OCI-LY3 (cell line): ENCODE measurements around the gene PYDC2.

Experiments used
- EZH2phosphoT487 ChIP-seq: fragments of 200-600 bp; shearing (Covaris generic); IDR thresholded peaks from 2 replicates; pipeline ENCODE4 v1.6.1; 2018; ENCODE audit warnings: antibody characterized with exemption, mixed run types, low read depth
- TF ChIP-seq, protein P1 (sequence below): fragments of 200-600, 300-600 bp; sonication (generic); IDR thresholded peaks from 2 replicates; pipeline ENCODE4 v1.5.1; 2014; ENCODE audit warnings: antibody characterized with exemption, low read length, low read depth

DNA sequence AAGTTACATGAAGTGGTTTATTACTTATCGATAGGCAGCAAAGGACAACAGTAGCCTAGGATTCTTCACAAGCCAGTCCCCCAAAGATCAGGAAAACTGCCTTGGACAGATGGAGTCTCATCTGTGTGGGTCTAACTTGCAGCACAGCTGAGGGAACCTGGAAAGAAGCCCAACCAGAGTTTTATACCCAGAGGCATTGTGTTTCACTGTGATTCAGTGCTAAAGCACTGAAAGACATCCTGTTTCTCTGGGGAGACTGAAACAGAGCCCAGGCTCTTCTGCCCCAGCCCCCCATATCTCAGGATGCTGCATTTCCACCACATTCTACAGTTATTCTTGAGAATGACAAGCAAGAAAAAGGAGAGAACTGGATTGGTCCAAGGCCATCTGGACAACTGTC is 48.2 kb upstream of the PYDC2 start:
- TF ChIP-seq, protein P1, sequence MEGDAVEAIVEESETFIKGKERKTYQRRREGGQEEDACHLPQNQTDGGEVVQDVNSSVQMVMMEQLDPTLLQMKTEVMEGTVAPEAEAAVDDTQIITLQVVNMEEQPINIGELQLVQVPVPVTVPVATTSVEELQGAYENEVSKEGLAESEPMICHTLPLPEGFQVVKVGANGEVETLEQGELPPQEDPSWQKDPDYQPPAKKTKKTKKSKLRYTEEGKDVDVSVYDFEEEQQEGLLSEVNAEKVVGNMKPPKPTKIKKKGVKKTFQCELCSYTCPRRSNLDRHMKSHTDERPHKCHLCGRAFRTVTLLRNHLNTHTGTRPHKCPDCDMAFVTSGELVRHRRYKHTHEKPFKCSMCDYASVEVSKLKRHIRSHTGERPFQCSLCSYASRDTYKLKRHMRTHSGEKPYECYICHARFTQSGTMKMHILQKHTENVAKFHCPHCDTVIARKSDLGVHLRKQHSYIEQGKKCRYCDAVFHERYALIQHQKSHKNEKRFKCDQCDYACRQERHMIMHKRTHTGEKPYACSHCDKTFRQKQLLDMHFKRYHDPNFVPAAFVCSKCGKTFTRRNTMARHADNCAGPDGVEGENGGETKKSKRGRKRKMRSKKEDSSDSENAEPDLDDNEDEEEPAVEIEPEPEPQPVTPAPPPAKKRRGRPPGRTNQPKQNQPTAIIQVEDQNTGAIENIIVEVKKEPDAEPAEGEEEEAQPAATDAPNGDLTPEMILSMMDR = no peak
- no peak for TF ChIP-seq EZH2phosphoT487
